NCI-H1417 (cell line): Measurements from ENCODE around the gene OVCA2.

ENCODE experiments used
- DNase-seq, 3 experiments: peaks; one replicate each; lab custom pipeline; 2025; lab: John Stamatoyannopoulos, UW

OVCA2 gene

GRCh38 chr17:2034157-2034556, 7.7 kb upstream of the OVCA2 start:
- no peak for DNase-seq

- no peak for DNase-seq
Measured at GRCh38 chr17:2034806-2035540, 6.8 kb upstream of the OVCA2 start.

GRCh38 chr17:2035541-2036488, 6.0 kb upstream of the OVCA2 start:
- no peak for DNase-seq

- DNase-seq, result no peak
Measured at GRCh38 chr17:2037155-2037554, 4.7 kb upstream of the OVCA2 start.

- DNase-seq, result no peak
Measured at GRCh38 chr17:2040219-2040827, 1.5 kb upstream of the OVCA2 start.

GRCh38 chr17:2040942-2041560, 771 bp upstream of the OVCA2 start:
- DNase-seq, result no peak

- peak; percentile 8 to 60 (median 28) for DNase-seq
Measured at GRCh38 chr17:2042390-2042847, 597 bp downstream of the OVCA2 start.

GRCh38 chr17:2042933-2043332, 1.1 kb downstream of the OVCA2 start:
- no peak for DNase-seq

GRCh38 chr17:2043785-2044184, 2.0 kb downstream of the OVCA2 start:
- no peak for DNase-seq

- DNase-seq, result no peak
Measured at GRCh38 chr17:2044263-2044894, 2.6 kb downstream of the OVCA2 start.

GRCh38 chr17:2047590-2047989, 5.8 kb downstream of the OVCA2 start:
- DNase-seq, result no peak

- DNase-seq, result peak in 1 of 3 experiments; percentile 18
Measured at GRCh38 chr17:2048805-2049204, 7.0 kb downstream of the OVCA2 start.

GRCh38 chr17:2049333-2050299, 7.8 kb downstream of the OVCA2 start:
- peak; percentile 73 to 77 (median 77) for DNase-seq

- peak; percentile 69 to 84 (median 81) for DNase-seq
Measured at GRCh38 chr17:2050300-2051060, 8.7 kb downstream of the OVCA2 start.

GRCh38 chr17:2051061-2051932, 9.5 kb downstream of the OVCA2 start:
- DNase-seq, result peak in 2 of 3 experiments; percentile 47 to 54

- no peak for DNase-seq
Measured at GRCh38 chr17:2051933-2052559, 10.2 kb downstream of the OVCA2 start.

GRCh38 chr17:2053380-2054261, 11.8 kb downstream of the OVCA2 start:
- DNase-seq, result peak; percentile 9 to 68 (median 63)
